ENCODE results near the gene LPP. TPM values are rescaled to one million over a fixed set of nuclear protein-coding genes. Genes with fewer than 3 reads are reported as not detected.

The LPP gene
- total RNA-seq, 1 donor from 2014 or later, result 97.4 TPM

- H3K4me3 ChIP-seq, result no peak overlapping the region
- TF ChIP-seq CTCF (IDR thresholded peaks at IDR 0.05; ENCODE audit: borderline replicate concordance), result no peak
- H3K27me3 ChIP-seq (ENCODE audit: low read depth), result no peaks in the 10 kb centered on the region
- H3K9me3 ChIP-seq (replicated peaks), result no peaks in the 10 kb centered on the region
- peaks cover 41% of the 10 kb centered on the region for H3K4me1 ChIP-seq
- H3K27ac ChIP-seq (replicated peaks), result peak overlapping the region; percentile 60
- H3K36me3 ChIP-seq, result no peaks in the 10 kb centered on the region
- intact Hi-C loops (cut with micrococcal nuclease), result no loop called here
- DNase-seq, result no peak
Observed at GRCh38 chr3:188315553-188315952, 161.6 kb downstream of the LPP start.

GRCh38 chr3:188316021-188316722, 162.2 kb downstream of the LPP start:
- Histone ChIP-seq H3K9me3 (replicated peaks) (no peaks in the 10 kb centered on the region), H3K27me3 (ENCODE audit: low read depth) (no peaks in the 10 kb centered on the region), H3K4me3 (no peak overlapping the region), H3K4me1 (peaks cover 46% of the 10 kb centered on the region), H3K27ac (replicated peaks) (peak overlapping the region; percentile 60), H3K36me3 (no peaks in the 10 kb centered on the region)
- no peak for DNase-seq
- intact Hi-C loops (cut with micrococcal nuclease), result no loop called here
- no peak for TF ChIP-seq CTCF (IDR thresholded peaks at IDR 0.05; ENCODE audit: borderline replicate concordance)

- DNase-seq, result no peak
- H3K4me1 ChIP-seq, result peaks cover 52% of the 10 kb centered on the region
- no peaks in the 10 kb centered on the region for H3K27me3 ChIP-seq (ENCODE audit: low read depth)
- H3K4me3 ChIP-seq, result no peak overlapping the region
- TF ChIP-seq CTCF (IDR thresholded peaks at IDR 0.05; ENCODE audit: borderline replicate concordance), result no peak
- no peaks in the 10 kb centered on the region for H3K36me3 ChIP-seq
- H3K27ac ChIP-seq (replicated peaks), result peak overlapping the region; percentile 60
- intact Hi-C loops (cut with micrococcal nuclease), result no loop called here
- no peaks in the 10 kb centered on the region for H3K9me3 ChIP-seq (replicated peaks)
Observed at GRCh38 chr3:188316723-188317070, 162.7 kb downstream of the LPP start.

- H3K4me3 ChIP-seq, result no peak overlapping the region
- intact Hi-C loops (cut with micrococcal nuclease), result no loop called here
- no peak for TF ChIP-seq CTCF (IDR thresholded peaks at IDR 0.05; ENCODE audit: borderline replicate concordance)
- H3K27ac ChIP-seq (replicated peaks), result no peak overlapping the region
- peaks cover 59% of the 10 kb centered on the region for H3K4me1 ChIP-seq
- no peaks in the 10 kb centered on the region for H3K9me3 ChIP-seq (replicated peaks)
- H3K27me3 ChIP-seq (ENCODE audit: low read depth), result no peaks in the 10 kb centered on the region
- DNase-seq, result no peak
- H3K36me3 ChIP-seq, result no peaks in the 10 kb centered on the region
Observed at GRCh38 chr3:188319569-188319968, 165.6 kb downstream of the LPP start.

- no peak overlapping the region for H3K27ac ChIP-seq (replicated peaks)
Observed at GRCh38 chr3:188320757-188321156, 166.8 kb downstream of the LPP start.

More at GRCh38 chr3:188320757-188321156, 166.8 kb downstream of the LPP start:
- no peak for DNase-seq
- Histone ChIP-seq H3K4me1 (peaks cover 62% of the 10 kb centered on the region), H3K9me3 (replicated peaks) (no peaks in the 10 kb centered on the region), H3K4me3 (no peak overlapping the region), H3K27me3 (ENCODE audit: low read depth) (no peaks in the 10 kb centered on the region), H3K36me3 (no peaks in the 10 kb centered on the region)
- no peak for TF ChIP-seq CTCF (IDR thresholded peaks at IDR 0.05; ENCODE audit: borderline replicate concordance)
- intact Hi-C loops (cut with micrococcal nuclease), result no loop called here
